Measurements from ENCODE around the gene SCUBE1.

The SCUBE1 gene

DNA sequence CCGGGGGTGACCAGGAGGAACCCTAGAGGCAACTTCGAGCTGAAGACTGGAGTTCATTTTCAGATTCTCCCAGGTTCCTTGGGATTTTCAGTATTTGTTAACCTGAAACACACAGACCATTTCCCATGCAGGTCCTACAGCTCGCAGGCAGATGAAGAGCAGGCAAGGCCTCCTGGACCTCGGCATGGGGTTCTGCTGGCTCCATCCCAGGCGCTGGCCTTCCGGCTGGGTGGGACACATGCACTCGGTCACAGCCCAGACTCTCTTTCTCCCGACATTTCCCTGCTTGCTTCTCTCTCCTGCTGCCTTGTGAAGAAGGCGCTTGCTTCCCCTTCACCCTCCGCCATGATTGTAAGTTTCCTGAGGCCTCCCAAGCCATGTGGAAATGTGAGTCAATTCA is 140.8 kb downstream of the SCUBE1 start:
- Histone ChIP-seq H3K4me3 (ENCODE audit: low read length, poor library complexity, severe bottlenecking) (no peak overlapping the region), H3K9me3 (ENCODE audit: insufficient read depth, low read depth, low read length) (no peaks in the 10 kb centered on the region), H3K79me2 (ENCODE audit: insufficient read depth, low read length) (no peaks in the 10 kb centered on the region), H2AFZ (ENCODE audit: low read length) (no peak overlapping the region), H4K20me1 (ENCODE audit: insufficient read depth, low read length, poor library complexity, severe bottlenecking) (no peaks in the 10 kb centered on the region), H3K4me2 (ENCODE audit: low read depth, low read length, poor library complexity, severe bottlenecking) (no peak overlapping the region), H3K9me2 (replicated peaks; ENCODE audit: low read depth, low read length) (no peaks in the 10 kb centered on the region), H3K9ac (ENCODE audit: low read depth, low read length, poor library complexity, severe bottlenecking) (no peak overlapping the region), H3K36me3 (ENCODE audit: insufficient read depth, low read length) (no peaks in the 10 kb centered on the region), H3K27me3 (ENCODE audit: insufficient read depth, low read length, poor library complexity, severe bottlenecking) (no peaks in the 10 kb centered on the region), H3K4me1 (ENCODE audit: insufficient read depth, low read length, poor library complexity, severe bottlenecking) (no peaks in the 10 kb centered on the region), H3F3A (ENCODE audit: low read depth) (no peaks in the 10 kb centered on the region)
- TF ChIP-seq CTCF (conservative IDR thresholded peaks at IDR 0.05; ENCODE audit: low read length) (no peak), EZH2phosphoT487 (IDR thresholded peaks at IDR 0.05; ENCODE audit: borderline replicate concordance) (no peak)

DNA sequence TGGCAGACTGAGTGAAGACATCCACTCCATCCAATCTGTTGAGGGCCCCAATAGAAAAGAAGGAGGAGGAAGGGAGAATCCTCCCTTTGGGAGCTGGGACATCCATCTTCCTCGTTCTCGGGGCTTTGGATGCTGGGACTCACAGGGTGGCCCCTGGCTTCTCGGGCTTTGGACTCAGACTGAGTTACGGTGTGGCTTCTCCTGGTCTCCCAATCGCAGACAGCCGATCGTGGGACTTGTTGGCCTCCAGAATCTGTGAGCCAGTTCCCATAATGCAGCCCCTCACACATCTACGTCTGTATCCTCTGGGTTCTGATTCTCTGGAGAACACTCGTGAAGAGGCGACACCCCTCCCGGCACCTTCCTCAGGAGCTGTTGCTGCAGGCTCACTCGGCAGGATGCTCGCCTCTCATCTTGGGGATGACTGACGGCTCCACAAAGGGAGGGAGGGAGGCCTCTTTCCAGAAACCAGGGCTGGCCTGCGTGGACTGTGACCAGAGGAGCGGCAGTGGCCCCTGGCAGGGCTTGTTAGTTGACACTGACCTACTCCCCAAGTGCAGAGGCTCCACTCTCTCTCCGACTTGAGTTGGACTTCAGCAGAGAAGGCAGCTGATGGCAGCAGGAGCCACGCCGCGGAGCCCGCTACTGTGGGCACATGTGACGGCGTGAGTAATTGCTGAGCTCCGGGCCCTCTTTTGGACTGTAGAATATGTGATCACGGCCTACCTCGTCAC is 141.5 kb downstream of the SCUBE1 start:
- no peaks in the 10 kb centered on the region for H3K36me3 ChIP-seq (ENCODE audit: insufficient read depth, low read length)
- H3F3A ChIP-seq (ENCODE audit: low read depth), result no peaks in the 10 kb centered on the region
- H3K4me1 ChIP-seq (ENCODE audit: insufficient read depth, low read length, poor library complexity, severe bottlenecking), result no peaks in the 10 kb centered on the region
- H4K20me1 ChIP-seq (ENCODE audit: insufficient read depth, low read length, poor library complexity, severe bottlenecking), result no peaks in the 10 kb centered on the region
- H3K4me3 ChIP-seq (ENCODE audit: low read length, poor library complexity, severe bottlenecking), result no peak overlapping the region
- H3K9ac ChIP-seq (ENCODE audit: low read depth, low read length, poor library complexity, severe bottlenecking), result no peak overlapping the region
- no peak overlapping the region for H2AFZ ChIP-seq (ENCODE audit: low read length)
- no peaks in the 10 kb centered on the region for H3K27me3 ChIP-seq (ENCODE audit: insufficient read depth, low read length, poor library complexity, severe bottlenecking)
- H3K79me2 ChIP-seq (ENCODE audit: insufficient read depth, low read length), result no peaks in the 10 kb centered on the region
- H3K9me2 ChIP-seq (replicated peaks; ENCODE audit: low read depth, low read length), result no peaks in the 10 kb centered on the region
- H3K9me3 ChIP-seq (ENCODE audit: insufficient read depth, low read depth, low read length), result no peaks in the 10 kb centered on the region
- TF ChIP-seq CTCF (conservative IDR thresholded peaks at IDR 0.05; ENCODE audit: low read length) (no peak), EZH2phosphoT487 (IDR thresholded peaks at IDR 0.05; ENCODE audit: borderline replicate concordance) (no peak)
- H3K4me2 ChIP-seq (ENCODE audit: low read depth, low read length, poor library complexity, severe bottlenecking), result no peak overlapping the region

- TF ChIP-seq EZH2phosphoT487 (IDR thresholded peaks at IDR 0.05; ENCODE audit: borderline replicate concordance) (no peak), CTCF (conservative IDR thresholded peaks at IDR 0.05; ENCODE audit: low read length) (no peak)
- Histone ChIP-seq H3K9ac (ENCODE audit: low read depth, low read length, poor library complexity, severe bottlenecking) (no peak overlapping the region), H3K4me2 (ENCODE audit: low read depth, low read length, poor library complexity, severe bottlenecking) (no peak overlapping the region), H3K9me2 (replicated peaks; ENCODE audit: low read depth, low read length) (no peaks in the 10 kb centered on the region), H2AFZ (ENCODE audit: low read length) (no peak overlapping the region), H3K27me3 (ENCODE audit: insufficient read depth, low read length, poor library complexity, severe bottlenecking) (no peaks in the 10 kb centered on the region), H3F3A (ENCODE audit: low read depth) (no peaks in the 10 kb centered on the region), H3K4me1 (ENCODE audit: insufficient read depth, low read length, poor library complexity, severe bottlenecking) (no peaks in the 10 kb centered on the region), H3K9me3 (ENCODE audit: insufficient read depth, low read depth, low read length) (no peaks in the 10 kb centered on the region), H3K4me3 (ENCODE audit: low read length, poor library complexity, severe bottlenecking) (no peak overlapping the region), H3K36me3 (ENCODE audit: insufficient read depth, low read length) (no peaks in the 10 kb centered on the region), H4K20me1 (ENCODE audit: insufficient read depth, low read length, poor library complexity, severe bottlenecking) (no peaks in the 10 kb centered on the region), H3K79me2 (ENCODE audit: insufficient read depth, low read length) (no peaks in the 10 kb centered on the region)
Observed at GRCh38 chr22:43200555-43200954, 142.6 kb downstream of the SCUBE1 start.

Measured in Loucy (cell line).